Upper lobe of left lung (tissue), 6 donors: ENCODE results near the gene ITCH. TPM values are rescaled to one million over a fixed set of nuclear protein-coding genes. Genes with fewer than 3 reads are reported as not detected.

Experiments used
- ATAC-seq, 2 donors: fragments of 200-7000 bp; cut with Tn5 transposase; one replicate each; pipeline ENCODE4 v1.9.1; 2022; ENCODE audit warnings: mild to moderate bottlenecking in 2 of 2, moderate library complexity in 2 of 2; ENCODE audit not compliant: low FRiP score in 2 of 2
- DNase-seq, 2 donors: peaks; one replicate each; pipeline ENCODE4 v3.0.0-alpha.2; 2019 to 2020
- H3K27ac ChIP-seq, 4 donors: fragments of 200-600 bp; sonication (generic); one replicate each; pipeline ENCODE4 v1.5.1; 2016 to 2019
- H3K27me3 ChIP-seq, 4 donors: fragments of 200-600 bp; sonication (generic); one replicate each; pipeline ENCODE4 v1.5.1; 2017 to 2019
- H3K36me3 ChIP-seq, 4 donors: fragments of 200-600 bp; sonication (generic); one replicate each; pipeline ENCODE4 v1.5.1; 2016 to 2019
- H3K4me1 ChIP-seq, 4 donors: fragments of 200-600 bp; sonication (generic); one replicate each; pipeline ENCODE4 v1.5.1; 2018 to 2019
- H3K4me3 ChIP-seq, 4 donors: fragments of 200-600 bp; sonication (generic); one replicate each; pipeline ENCODE4 v1.5.1; 2017 to 2019; ENCODE audit warnings: mild to moderate bottlenecking in 2 of 4, moderate library complexity in 1 of 4
- H3K9me3 ChIP-seq, 4 donors: fragments of 200-600 bp; sonication (generic); one replicate each; pipeline ENCODE4 v1.5.1; 2018 to 2019
- EP300 ChIP-seq, 4 donors: sonication (generic); formaldehyde crosslinking; IDR thresholded peaks; one replicate each; pipeline ENCODE4 v1.5.1; 2017; ENCODE audit warnings: antibody characterized with exemption in 4 of 4, control low read depth in 2 of 4
- POLR2A ChIP-seq, 4 donors: fragments of 450-650 bp; IDR thresholded peaks; one replicate each; pipeline ENCODE4 v1.5.1; 2016 to 2017; ENCODE audit warnings: antibody characterized with exemption in 4 of 4, mild to moderate bottlenecking in 2 of 4
- POLR2AphosphoS5 ChIP-seq, 2 donors: sonication (generic); formaldehyde crosslinking; IDR thresholded peaks; one replicate each; pipeline ENCODE4 v1.5.1; 2017; ENCODE audit warnings: antibody characterized with exemption in 2 of 2
- WGBS, 2 donors: methylation state at CpG; one replicate each; pipeline ENCODE4 v1.1.5; 2017 to 2018; 5-methylcytosine and 5-hydroxymethylcytosine counted together
- total RNA-seq, 6 donors: library from RNA; depleted of rRNA in 4 of 6; stranded (reverse); fragments of >200 nt in 4 of 6; gene quantifications; one replicate each; pipeline versions ENCODE4 v1.1.0 to v1.2.1, GENCODE V29; 2016 to 2021
- TF ChIP-seq, protein P1 (sequence below), 6 experiments: fragments of 450-650 bp in 4 of 6; fragments of 200-600 bp in 2 of 6; sonication (generic) in 2 of 6; IDR thresholded peaks; one replicate each; pipeline ENCODE4 v1.5.1; 2016 to 2019; ENCODE audit warnings: antibody characterized with exemption in 6 of 6
- donor health status: DM: no; HTN: no; CAD: no; lungs with moderate emphysema.
- donor health status: DM: no; HTN: yes; CAD: no; lungs with severe emphysema.

Gene ITCH
- total RNA-seq, 6 donors from 2014 or later, result 26.6 to 57.2 (median 45.5) TPM

DNA sequence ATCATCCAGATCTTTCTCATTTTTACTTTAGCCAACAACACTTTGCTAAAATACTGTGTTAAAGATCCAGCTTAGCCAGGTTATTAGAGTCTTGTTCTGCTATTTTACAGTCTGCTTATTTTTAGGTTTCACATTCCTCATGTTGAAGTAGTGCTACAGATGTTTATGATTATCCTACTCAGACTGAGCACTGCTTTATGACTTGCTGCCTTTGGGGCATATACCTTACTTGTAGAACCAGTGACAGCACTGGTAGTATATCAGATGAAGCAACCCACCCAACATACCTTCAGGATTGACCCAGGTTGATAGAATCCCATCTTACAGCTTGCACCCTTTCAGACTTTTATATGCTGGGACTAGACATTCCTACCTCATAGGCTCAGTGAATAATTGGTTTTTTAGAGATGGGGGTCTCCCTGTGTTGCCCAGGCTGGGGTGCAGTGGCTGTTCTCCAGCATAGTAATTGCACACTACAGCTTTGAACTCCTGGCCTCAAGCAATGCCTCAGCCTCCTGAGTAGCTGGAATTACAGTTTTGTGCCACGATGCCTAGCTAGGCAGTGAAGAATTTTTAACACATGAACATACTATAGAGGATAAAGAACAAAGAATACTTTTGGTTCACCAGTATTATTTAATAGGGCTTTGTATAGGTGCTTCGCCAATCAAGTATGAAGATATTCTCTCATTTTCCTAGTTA is 89.4 kb downstream of the ITCH start:
- Histone ChIP-seq H3K4me1 (no peaks in the 10 kb centered on the region), H3K36me3 (peaks cover 10 to 76% (median 29%) of the 10 kb centered on the region in 4 donors), H3K27ac (no peak overlapping the region), H3K9me3 (no peaks in the 10 kb centered on the region), H3K27me3 (no peaks in the 10 kb centered on the region), H3K4me3 (no peak overlapping the region)
- 86 to 97% methylated on average over 2 of the region's 2 CpGs for WGBS, 2 donors
- DNase-seq (no peak), ATAC-seq (no peak)
- TF ChIP-seq, protein P1, sequence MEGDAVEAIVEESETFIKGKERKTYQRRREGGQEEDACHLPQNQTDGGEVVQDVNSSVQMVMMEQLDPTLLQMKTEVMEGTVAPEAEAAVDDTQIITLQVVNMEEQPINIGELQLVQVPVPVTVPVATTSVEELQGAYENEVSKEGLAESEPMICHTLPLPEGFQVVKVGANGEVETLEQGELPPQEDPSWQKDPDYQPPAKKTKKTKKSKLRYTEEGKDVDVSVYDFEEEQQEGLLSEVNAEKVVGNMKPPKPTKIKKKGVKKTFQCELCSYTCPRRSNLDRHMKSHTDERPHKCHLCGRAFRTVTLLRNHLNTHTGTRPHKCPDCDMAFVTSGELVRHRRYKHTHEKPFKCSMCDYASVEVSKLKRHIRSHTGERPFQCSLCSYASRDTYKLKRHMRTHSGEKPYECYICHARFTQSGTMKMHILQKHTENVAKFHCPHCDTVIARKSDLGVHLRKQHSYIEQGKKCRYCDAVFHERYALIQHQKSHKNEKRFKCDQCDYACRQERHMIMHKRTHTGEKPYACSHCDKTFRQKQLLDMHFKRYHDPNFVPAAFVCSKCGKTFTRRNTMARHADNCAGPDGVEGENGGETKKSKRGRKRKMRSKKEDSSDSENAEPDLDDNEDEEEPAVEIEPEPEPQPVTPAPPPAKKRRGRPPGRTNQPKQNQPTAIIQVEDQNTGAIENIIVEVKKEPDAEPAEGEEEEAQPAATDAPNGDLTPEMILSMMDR (IDR thresholded peaks at IDR 0.05), result no peak
- no peak for TF ChIP-seq POLR2A (IDR thresholded peaks at IDR 0.05)
- no peak for TF ChIP-seq EP300 (IDR thresholded peaks at IDR 0.05)
- TF ChIP-seq POLR2AphosphoS5 (IDR thresholded peaks at IDR 0.05), result no peak

DNA sequence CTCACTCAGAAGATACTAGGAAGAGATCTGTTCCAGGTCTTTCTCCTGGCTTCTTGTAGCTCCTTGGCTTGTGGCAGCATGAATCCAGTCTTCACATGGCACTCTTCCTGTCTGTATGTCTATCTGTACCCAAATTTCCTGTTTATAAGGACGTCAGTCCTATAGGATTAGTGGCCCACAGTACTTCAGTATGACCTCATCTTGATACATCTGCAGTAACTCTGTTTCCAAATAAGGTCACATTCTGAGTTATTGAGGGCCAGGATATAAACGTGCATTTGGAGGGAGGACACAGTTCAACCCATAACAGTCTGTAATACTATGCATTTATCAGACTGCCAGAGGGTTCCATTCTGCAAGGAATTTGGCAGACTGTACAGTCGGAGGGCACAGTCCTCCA is 95.6 kb downstream of the ITCH start:
- Histone ChIP-seq H3K27me3 (no peaks in the 10 kb centered on the region), H3K4me3 (no peak overlapping the region), H3K4me1 (no peaks in the 10 kb centered on the region), H3K36me3 (peaks cover 4 to 67% (median 30%) of the 10 kb centered on the region in 4 donors), H3K27ac (no peak overlapping the region), H3K9me3 (no peaks in the 10 kb centered on the region)
- DNase-seq (no peak), ATAC-seq (no peak)
- 61 to 70% methylated on average over 3 of the region's 3 CpGs for WGBS, 2 donors
- TF ChIP-seq, protein P1 (IDR thresholded peaks at IDR 0.05), result no peak
- no peak for TF ChIP-seq EP300 (IDR thresholded peaks at IDR 0.05)
- no peak for TF ChIP-seq POLR2A (IDR thresholded peaks at IDR 0.05)
- no peak for TF ChIP-seq POLR2AphosphoS5 (IDR thresholded peaks at IDR 0.05)

DNA sequence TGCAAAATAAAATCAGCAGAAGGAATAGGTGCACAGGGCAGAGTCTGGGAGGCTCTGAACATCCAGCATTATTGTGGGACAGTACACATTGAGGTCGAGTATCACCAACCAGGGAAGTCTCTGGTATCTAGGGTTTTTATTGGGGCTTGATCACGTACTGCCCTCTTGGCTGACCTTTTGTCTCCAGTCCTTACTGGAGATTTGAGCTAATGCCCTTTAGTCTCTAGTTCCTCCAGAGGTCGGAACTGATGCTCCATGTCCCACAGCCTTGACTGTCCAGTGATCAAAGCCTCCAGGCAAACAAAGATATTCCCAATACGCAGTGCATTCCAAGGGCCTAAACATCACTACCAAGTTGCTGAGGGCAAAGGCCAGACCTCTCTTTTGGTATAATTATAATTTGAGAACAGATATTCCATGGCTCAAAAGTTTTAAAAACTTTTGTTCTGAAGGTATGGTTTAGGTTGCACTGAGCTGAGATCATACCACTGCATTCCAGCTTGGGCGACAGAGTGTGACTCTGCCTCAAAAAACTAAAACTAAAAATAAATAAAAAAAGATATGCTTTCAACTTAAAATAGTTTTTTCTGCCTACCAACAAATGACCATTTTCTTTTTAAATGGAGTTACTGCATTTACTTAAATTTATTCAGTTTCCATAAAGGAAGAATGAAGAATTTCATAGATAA is 96.3 kb downstream of the ITCH start:
- ATAC-seq (no peak), DNase-seq (no peak)
- H3K4me3 ChIP-seq, result no peak overlapping the region
- 85 to 91% methylated on average over 5 of the region's 5 CpGs for WGBS, 2 donors
- no peak overlapping the region for H3K27ac ChIP-seq
- no peaks in the 10 kb centered on the region for H3K9me3 ChIP-seq
- H3K4me1 ChIP-seq, result no peaks in the 10 kb centered on the region
- H3K36me3 ChIP-seq, result peaks cover 4 to 69% (median 30%) of the 10 kb centered on the region in 4 donors
- no peaks in the 10 kb centered on the region for H3K27me3 ChIP-seq
- TF ChIP-seq, protein P1 (IDR thresholded peaks at IDR 0.05), result no peak
- TF ChIP-seq POLR2AphosphoS5 (IDR thresholded peaks at IDR 0.05) (no peak), EP300 (IDR thresholded peaks at IDR 0.05) (no peak), POLR2A (IDR thresholded peaks at IDR 0.05) (no peak)

DNA sequence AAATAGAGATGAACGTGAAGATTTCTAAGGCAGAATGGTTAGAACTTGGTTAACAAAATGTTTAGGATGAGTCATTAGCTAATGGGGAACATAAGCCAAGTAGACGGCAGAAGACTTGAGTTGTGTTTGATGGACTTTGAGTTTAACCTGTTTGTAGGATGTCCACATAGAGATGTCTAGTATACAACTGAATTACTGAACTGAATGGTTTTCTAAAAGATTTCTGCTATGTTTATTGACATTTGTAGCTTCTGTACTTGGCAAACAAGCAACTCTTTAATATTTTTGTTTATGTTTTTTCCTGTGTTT is 98.7 kb downstream of the ITCH start:
- TF ChIP-seq, protein P1 (IDR thresholded peaks at IDR 0.05), result no peak
- no peak for TF ChIP-seq EP300 (IDR thresholded peaks at IDR 0.05)
- TF ChIP-seq POLR2A (IDR thresholded peaks at IDR 0.05), result no peak
- no peak for TF ChIP-seq POLR2AphosphoS5 (IDR thresholded peaks at IDR 0.05)
- 86 to 87% methylated on average over 2 of the region's 2 CpGs for WGBS, 2 donors
- no peak for ATAC-seq
- no peak overlapping the region for H3K27ac ChIP-seq
- no peak overlapping the region for H3K4me3 ChIP-seq
- no peaks in the 10 kb centered on the region for H3K27me3 ChIP-seq
- no peaks in the 10 kb centered on the region for H3K9me3 ChIP-seq
- no peaks in the 10 kb centered on the region for H3K4me1 ChIP-seq
- DNase-seq, result no peak
- peaks cover 2 to 71% (median 35%) of the 10 kb centered on the region in 4 donors for H3K36me3 ChIP-seq
